ENCODE measurements around the gene FOXJ3. TPM values are rescaled to one million over a fixed set of nuclear protein-coding genes. Genes with fewer than 3 reads are reported as not detected.

The FOXJ3 gene
- total RNA-seq, 3 donors from 2014 or later, result 47.0 to 57.3 (median 53.4) TPM

DNA sequence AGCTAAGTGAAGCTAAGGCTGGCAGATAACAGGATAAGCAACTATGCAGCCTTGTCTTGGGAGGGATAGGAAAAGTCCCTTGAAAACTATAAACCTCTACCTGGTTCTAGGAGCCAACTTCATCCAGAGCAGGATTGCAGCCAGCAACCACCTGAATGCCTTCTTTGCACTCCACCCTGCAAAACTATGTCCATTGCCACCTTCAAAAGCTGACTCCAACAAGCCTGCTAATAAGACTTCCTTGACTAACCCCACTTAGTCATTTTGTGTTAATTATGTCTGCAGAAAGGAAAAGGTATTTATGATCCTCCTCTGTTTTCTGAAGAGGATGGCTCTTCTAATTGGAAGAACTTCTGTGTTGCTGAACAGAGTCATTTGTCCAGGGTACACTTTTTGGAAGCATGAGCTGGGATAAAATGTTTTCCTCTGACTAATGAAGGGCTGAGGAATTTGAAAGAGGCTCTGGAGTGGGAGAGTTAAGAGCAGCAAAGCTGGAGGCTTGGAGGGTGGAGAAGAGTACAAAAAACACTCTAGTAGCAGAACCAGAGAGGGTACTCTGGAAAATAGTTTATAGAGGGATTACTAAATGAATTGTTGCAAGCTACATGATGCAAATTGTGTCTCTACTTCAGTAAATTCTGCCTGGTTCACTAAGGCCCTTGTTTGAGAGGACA is 36.0 kb upstream of the FOXJ3 start:
- Histone ChIP-seq H3K4me1 (ENCODE audit: low read depth) (no peaks in the 10 kb centered on the region), H3K9me3 (no peaks in the 10 kb centered on the region), H3K36me3 (ENCODE audit: low read depth) (no peaks in the 10 kb centered on the region), H3K4me3 (no peak overlapping the region)
- ATAC-seq (no peak), DNase-seq (no peak)
- TF ChIP-seq, protein P1, sequence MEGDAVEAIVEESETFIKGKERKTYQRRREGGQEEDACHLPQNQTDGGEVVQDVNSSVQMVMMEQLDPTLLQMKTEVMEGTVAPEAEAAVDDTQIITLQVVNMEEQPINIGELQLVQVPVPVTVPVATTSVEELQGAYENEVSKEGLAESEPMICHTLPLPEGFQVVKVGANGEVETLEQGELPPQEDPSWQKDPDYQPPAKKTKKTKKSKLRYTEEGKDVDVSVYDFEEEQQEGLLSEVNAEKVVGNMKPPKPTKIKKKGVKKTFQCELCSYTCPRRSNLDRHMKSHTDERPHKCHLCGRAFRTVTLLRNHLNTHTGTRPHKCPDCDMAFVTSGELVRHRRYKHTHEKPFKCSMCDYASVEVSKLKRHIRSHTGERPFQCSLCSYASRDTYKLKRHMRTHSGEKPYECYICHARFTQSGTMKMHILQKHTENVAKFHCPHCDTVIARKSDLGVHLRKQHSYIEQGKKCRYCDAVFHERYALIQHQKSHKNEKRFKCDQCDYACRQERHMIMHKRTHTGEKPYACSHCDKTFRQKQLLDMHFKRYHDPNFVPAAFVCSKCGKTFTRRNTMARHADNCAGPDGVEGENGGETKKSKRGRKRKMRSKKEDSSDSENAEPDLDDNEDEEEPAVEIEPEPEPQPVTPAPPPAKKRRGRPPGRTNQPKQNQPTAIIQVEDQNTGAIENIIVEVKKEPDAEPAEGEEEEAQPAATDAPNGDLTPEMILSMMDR (IDR thresholded peaks at IDR 0.05), result no peak
- intact Hi-C loops (cut with DNase I, micrococcal nuclease), result no loop called here

DNA sequence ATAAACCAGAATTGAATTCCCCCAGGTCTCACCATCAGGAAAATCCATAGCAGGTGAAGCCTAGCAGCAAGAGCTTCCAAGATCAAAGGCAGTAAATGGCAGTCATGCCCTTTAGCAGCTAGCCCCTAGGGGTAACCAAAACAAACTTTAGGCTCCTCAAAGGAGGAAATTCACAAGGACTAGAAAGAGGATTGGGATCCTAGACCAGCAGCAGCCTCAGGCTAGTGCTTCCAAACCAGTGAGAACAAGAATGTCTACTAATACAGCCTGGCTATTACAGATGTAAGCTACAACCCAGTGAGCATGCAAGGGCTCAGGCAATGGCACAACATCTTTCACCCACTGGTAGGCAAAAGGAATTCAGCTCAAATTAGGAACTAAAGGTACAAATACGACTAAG is 34.4 kb upstream of the FOXJ3 start:
- H3K9me3 ChIP-seq, result no peaks in the 10 kb centered on the region
- H3K4me1 ChIP-seq (ENCODE audit: low read depth), result no peaks in the 10 kb centered on the region
- intact Hi-C loops (cut with DNase I, micrococcal nuclease), result no loop called here
- TF ChIP-seq, protein P1 (IDR thresholded peaks at IDR 0.05), result no peak
- H3K36me3 ChIP-seq (ENCODE audit: low read depth), result no peaks in the 10 kb centered on the region
- no peak for DNase-seq
- H3K4me3 ChIP-seq, result no peak overlapping the region
- no peak for ATAC-seq

DNA sequence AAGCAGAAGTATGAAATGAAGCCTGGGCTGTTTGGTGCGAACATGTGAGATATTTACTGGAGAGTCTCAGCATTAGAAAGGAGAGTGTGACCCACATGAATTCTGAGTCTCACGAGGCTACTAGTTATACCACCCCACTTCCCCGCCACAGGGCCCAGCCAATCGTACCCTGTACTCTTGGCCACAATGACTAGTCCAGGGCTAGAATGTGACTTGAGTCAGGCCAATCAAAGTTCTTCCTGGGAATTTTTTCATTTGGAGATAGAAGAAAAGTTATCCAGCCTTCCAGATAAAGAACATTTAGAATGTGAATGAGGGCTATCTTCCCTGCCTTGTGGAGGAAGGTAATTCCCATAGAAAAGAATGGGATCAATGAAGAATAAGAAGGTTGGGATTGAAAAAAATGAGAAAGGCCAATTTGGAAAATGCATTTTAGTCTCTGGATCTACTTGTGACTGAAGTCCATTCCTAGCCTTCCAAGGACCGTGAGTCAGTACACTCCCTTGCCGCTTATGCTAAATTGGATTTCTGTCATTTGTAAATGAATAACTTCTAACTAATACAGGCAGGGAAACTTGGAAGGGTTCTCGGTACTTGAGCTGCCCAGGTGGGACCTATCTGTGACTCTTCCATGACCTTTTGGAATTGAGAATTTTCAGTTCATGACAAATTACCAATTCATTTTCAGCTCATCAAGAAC is 33.2 kb upstream of the FOXJ3 start:
- H3K4me1 ChIP-seq (ENCODE audit: low read depth), result no peaks in the 10 kb centered on the region
- no peaks in the 10 kb centered on the region for H3K36me3 ChIP-seq (ENCODE audit: low read depth)
- DNase-seq, result no peak
- TF ChIP-seq, protein P1 (IDR thresholded peaks at IDR 0.05), result no peak
- no peaks in the 10 kb centered on the region for H3K9me3 ChIP-seq
- H3K4me3 ChIP-seq, result no peak overlapping the region
- intact Hi-C loops (cut with DNase I, micrococcal nuclease), result no loop called here
- ATAC-seq, result peak; percentile 74

DNA sequence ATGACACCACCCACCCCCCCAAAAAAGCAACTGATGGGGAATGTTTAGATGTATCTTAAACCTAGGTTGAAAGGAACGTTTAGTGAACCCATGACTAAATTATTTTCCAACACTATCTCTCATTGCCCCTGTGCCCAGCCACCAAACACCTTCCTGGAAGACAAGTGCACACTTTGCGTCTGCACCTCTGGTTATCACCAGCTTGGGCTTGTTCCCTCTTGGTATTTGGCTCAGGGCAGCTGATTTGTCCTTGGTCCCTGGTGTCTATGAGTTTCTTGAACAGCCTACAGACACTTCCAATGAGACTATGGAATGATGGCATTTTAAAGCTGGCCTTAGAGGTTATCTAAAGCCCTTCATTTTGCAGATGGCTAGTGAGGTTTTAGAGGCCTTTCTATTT is 30.1 kb upstream of the FOXJ3 start:
- DNase-seq, result no peak
- no peaks in the 10 kb centered on the region for H3K9me3 ChIP-seq
- no peaks in the 10 kb centered on the region for H3K4me1 ChIP-seq (ENCODE audit: low read depth)
- ATAC-seq, result no peak
- no peak overlapping the region for H3K4me3 ChIP-seq
- TF ChIP-seq, protein P1 (IDR thresholded peaks at IDR 0.05), result no peak
- no peaks in the 10 kb centered on the region for H3K36me3 ChIP-seq (ENCODE audit: low read depth)
- intact Hi-C loops (cut with DNase I, micrococcal nuclease), result no loop called here

DNA sequence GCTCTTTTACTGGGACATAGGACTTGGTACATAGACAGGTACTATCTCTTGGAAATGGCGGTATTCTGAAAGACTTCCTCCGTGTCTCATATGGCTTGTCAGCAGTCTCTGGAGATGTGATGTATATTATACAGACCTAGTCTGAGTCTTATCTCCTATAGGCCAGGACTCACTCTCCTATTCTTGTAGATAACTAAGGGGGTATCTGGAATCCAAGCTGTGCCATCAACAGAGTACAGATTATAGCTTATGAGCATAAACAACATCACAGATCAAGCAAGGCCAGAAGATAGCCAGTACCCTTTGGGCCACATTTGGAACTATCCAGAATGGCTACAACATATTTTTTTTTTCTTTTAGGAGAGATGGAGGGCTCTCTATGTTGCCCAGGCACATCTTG is 29.5 kb upstream of the FOXJ3 start:
- Histone ChIP-seq H3K4me3 (no peak overlapping the region), H3K9me3 (no peaks in the 10 kb centered on the region), H3K4me1 (ENCODE audit: low read depth) (no peaks in the 10 kb centered on the region), H3K36me3 (ENCODE audit: low read depth) (no peaks in the 10 kb centered on the region)
- TF ChIP-seq, protein P1 (IDR thresholded peaks at IDR 0.05), result no peak
- ATAC-seq, result no peak
- intact Hi-C loops (cut with DNase I, micrococcal nuclease), result no loop called here
- DNase-seq, result no peak

All from mucosa of descending colon (tissue), 3 donors.